LNCaP clone FGC (cell line): ENCODE measurements around the gene DDHD1.
"Not testable (repeated sequence)": the region's sequence is repeated elsewhere in the genome, so short reads cannot be mapped to it uniquely, and the experiment has no call there.

Source experiments
- DNase-seq: peaks from one replicate; pipeline ENCODE4 v3.0.0-alpha.2; 2011; ENCODE audit warnings: low read depth
- H3K4me3 ChIP-seq: 2 replicates; pipeline ENCODE4 v1.5.1; 2011; ENCODE audit warnings: mild to moderate bottlenecking, low read depth, low read length, control low read depth
- CTCF ChIP-seq: IDR thresholded peaks from 2 replicates; pipeline ENCODE4 v1.5.1; 2012; ENCODE audit warnings: mild to moderate bottlenecking; ENCODE audit not compliant: control insufficient read depth, insufficient read depth; ENCODE audit errors: extremely low read depth

Gene DDHD1

GRCh38 chr14:53146739-53147138, 6.4 kb downstream of the DDHD1 start:
- H3K4me3 ChIP-seq: no peak overlapping the region
- no peak for TF ChIP-seq CTCF
- no peak for DNase-seq

- H3K4me3 ChIP-seq: no peak overlapping the region
- DNase-seq: no peak
- no peak for TF ChIP-seq CTCF
Observed at GRCh38 chr14:53144244-53144643, 8.9 kb downstream of the DDHD1 start.

- no peak for DNase-seq
- no peak overlapping the region for H3K4me3 ChIP-seq
- no peak for TF ChIP-seq CTCF
Observed at GRCh38 chr14:53140585-53140984, 12.5 kb downstream of the DDHD1 start.

GRCh38 chr14:53137568-53138203, 15.4 kb downstream of the DDHD1 start:
- H3K4me3 ChIP-seq: no peak overlapping the region
- DNase-seq: no peak
- no peak for TF ChIP-seq CTCF

- not testable (repeated sequence) for DNase-seq, H3K4me3 ChIP-seq
Observed at GRCh38 chr14:53130491-53130890, 22.6 kb downstream of the DDHD1 start.

- TF ChIP-seq CTCF: no peak
- no peak overlapping the region for H3K4me3 ChIP-seq
- no peak for DNase-seq
Observed at GRCh38 chr14:53128303-53129028, 24.7 kb downstream of the DDHD1 start.

- no peak for TF ChIP-seq CTCF
- DNase-seq: no peak
- no peak overlapping the region for H3K4me3 ChIP-seq
Observed at GRCh38 chr14:53127832-53128231, 25.3 kb downstream of the DDHD1 start.
